Neural cell (in vitro differentiated cells): Measurements from ENCODE around the gene KDM4B. TPM values are rescaled to one million over a fixed set of nuclear protein-coding genes. Genes with fewer than 3 reads are reported as not detected.

Experiments used
- H2AFZ ChIP-seq: fragments of 200-600, 300-800 bp; sonication (generic), shearing (Covaris generic); 2 replicates; pipeline ENCODE4 v1.6.0; 2014; ENCODE audit warnings: low read depth, mild to moderate bottlenecking, antibody characterized with exemption, low read length, moderate library complexity
- H3F3A ChIP-seq: fragments of 200-600 bp; shearing (Covaris generic); 2 replicates; pipeline ENCODE4 v1.6.1; 2016; ENCODE audit warnings: mild to moderate bottlenecking, moderate library complexity, mixed read lengths, antibody characterized with exemption, low read length; ENCODE audit not compliant: insufficient read depth, poor library complexity, severe bottlenecking
- H3K27ac ChIP-seq: fragments of 200-600, 300-800 bp; sonication (generic), shearing (Covaris generic); 2 replicates; pipeline ENCODE4 v1.5.1; 2014; ENCODE audit warnings: mild to moderate bottlenecking, low read length, moderate library complexity
- H3K27me3 ChIP-seq: fragments of 300-800, 200-600 bp; sonication (generic), shearing (Covaris generic); 2 replicates; pipeline ENCODE4 v1.6.0; 2014; ENCODE audit warnings: mild to moderate bottlenecking, low read depth, low read length, moderate library complexity; ENCODE audit not compliant: insufficient read depth
- H3K36me3 ChIP-seq: fragments of 300-800, 200-600 bp; sonication (generic), shearing (Covaris generic); 2 replicates; pipeline ENCODE4 v1.5.1; 2014; ENCODE audit warnings: mild to moderate bottlenecking, antibody characterized with exemption, low read length, moderate library complexity; ENCODE audit not compliant: insufficient read depth
- H3K4me2 ChIP-seq: fragments of 300-800, 200-600 bp; sonication (generic), shearing (Covaris generic); 2 replicates; pipeline ENCODE4 v1.6.0; 2014; ENCODE audit warnings: mild to moderate bottlenecking, low read length
- H3K4me3 ChIP-seq: fragments of 300-800, 200-600 bp; sonication (generic), shearing (Covaris generic); 2 replicates; pipeline ENCODE4 v1.5.1; 2014; ENCODE audit warnings: mild to moderate bottlenecking, low read length, moderate library complexity
- H3K79me2 ChIP-seq: fragments of 200-600 bp; shearing (Covaris generic); replicated peaks from 2 replicates; pipeline ENCODE4 v1.6.0; 2014; ENCODE audit warnings: mild to moderate bottlenecking, low read length, moderate library complexity; ENCODE audit not compliant: insufficient read depth
- H3K9ac ChIP-seq: fragments of 300-800, 200-600 bp; sonication (generic), shearing (Covaris generic); 2 replicates; pipeline ENCODE4 v1.6.1; 2016; ENCODE audit warnings: mild to moderate bottlenecking, low read length, mixed read lengths
- H3K9me2 ChIP-seq: fragments of 200-600 bp; shearing (Covaris generic); 2 replicates; pipeline ENCODE4 v1.6.1; 2016; ENCODE audit warnings: mild to moderate bottlenecking, low read length, mixed read lengths; ENCODE audit not compliant: insufficient read depth
- H3K9me3 ChIP-seq: fragments of 200-600, 300-800 bp; sonication (generic), shearing (Covaris generic); 2 replicates; pipeline ENCODE4 v1.6.1; 2016; ENCODE audit warnings: mild to moderate bottlenecking, mixed run types, low read length, moderate library complexity, mixed read lengths
- H4K20me1 ChIP-seq: fragments of 200-600 bp; shearing (Covaris generic); 2 replicates; pipeline ENCODE4 v1.6.1; 2016; ENCODE audit warnings: mild to moderate bottlenecking, mixed run types; ENCODE audit not compliant: insufficient read depth
- CTCF ChIP-seq: fragments of 450-650 bp; IDR thresholded peaks from 2 replicates; pipeline ENCODE4 v1.5.1; 2014; ENCODE audit warnings: antibody characterized with exemption, mild to moderate bottlenecking, moderate library complexity; ENCODE audit not compliant: poor library complexity, severe bottlenecking
- EP300 ChIP-seq: fragments of 450-650 bp; conservative IDR thresholded peaks from 2 replicates; pipeline ENCODE4 v1.6.1; 2014; ENCODE audit warnings: antibody characterized with exemption, mild to moderate bottlenecking, moderate library complexity; ENCODE audit not compliant: poor library complexity, severe bottlenecking
- EZH2 ChIP-seq: fragments of 200-600, 300-800 bp; shearing (Covaris generic), sonication (generic); IDR thresholded peaks from 2 replicates; pipeline ENCODE4 v1.6.1; 2014; ENCODE audit warnings: antibody characterized with exemption, low read length, borderline replicate concordance, mild to moderate bottlenecking; ENCODE audit not compliant: insufficient read depth, poor library complexity, severe bottlenecking
- MXI1 ChIP-seq: fragments of 450-650 bp; conservative IDR thresholded peaks from 2 replicates; pipeline ENCODE4 v1.6.1; 2014; ENCODE audit warnings: antibody characterized with exemption, mild to moderate bottlenecking; ENCODE audit not compliant: poor library complexity, severe bottlenecking
- POLR2AphosphoS5 ChIP-seq: IDR thresholded peaks from 2 replicates; pipeline ENCODE4 v1.6.1; 2012
- RAD21 ChIP-seq: fragments of 450-650 bp; conservative IDR thresholded peaks from 2 replicates; pipeline ENCODE4 v1.6.1; 2014; ENCODE audit warnings: antibody characterized with exemption, mild to moderate bottlenecking, moderate library complexity
- REST ChIP-seq: IDR thresholded peaks from 2 replicates; pipeline ENCODE4 v1.6.1; 2012; ENCODE audit warnings: borderline replicate concordance
- SMC3 ChIP-seq: fragments of 450-650 bp; conservative IDR thresholded peaks from 2 replicates; pipeline ENCODE4 v1.6.1; 2014; ENCODE audit warnings: antibody characterized with exemption, mild to moderate bottlenecking, moderate library complexity; ENCODE audit not compliant: poor library complexity
- TAF1 ChIP-seq: IDR thresholded peaks from 2 replicates; pipeline ENCODE4 v1.6.1; 2012; ENCODE audit warnings: low read depth
- polyA plus RNA-seq: library from polyadenylated mRNA; depleted of rRNA; stranded (reverse); fragments of >200 nt; gene quantifications from 2 replicates; pipeline ENCODE4 v1.2.3, GENCODE V29; 2014

The KDM4B gene
- polyA plus RNA-seq, 1 donor from 2014 or later = 19.1 TPM

GRCh38 chr19:5040544-5041167 lies 71.7 kb downstream of the KDM4B start:
- no peak overlapping the region for H3K27ac ChIP-seq
- H3K9me2 ChIP-seq = no peaks in the 10 kb centered on the region
- no peaks in the 10 kb centered on the region for H3K36me3 ChIP-seq
- H4K20me1 ChIP-seq = no peaks in the 10 kb centered on the region
- H3K9me3 ChIP-seq = no peaks in the 10 kb centered on the region
- no peaks in the 10 kb centered on the region for H3F3A ChIP-seq
- H3K9ac ChIP-seq = no peak overlapping the region
- H3K27me3 ChIP-seq = no peaks in the 10 kb centered on the region
- no peak overlapping the region for H3K4me3 ChIP-seq
- no peaks in the 10 kb centered on the region for H3K79me2 ChIP-seq
- no peak overlapping the region for H2AFZ ChIP-seq
- no peak overlapping the region for H3K4me2 ChIP-seq
- TF ChIP-seq MXI1 (no peak), EP300 (no peak), TAF1 (no peak), EZH2 (no peak), CTCF (no peak), SMC3 (no peak), REST (no peak), POLR2AphosphoS5 (no peak), RAD21 (no peak)

GRCh38 chr19:5041168-5041912 lies 72.4 kb downstream of the KDM4B start:
- TF ChIP-seq POLR2AphosphoS5 = no peak
- no peak for TF ChIP-seq CTCF
- no peak for TF ChIP-seq EZH2
- H3K4me2 ChIP-seq = no peak overlapping the region
- no peak overlapping the region for H2AFZ ChIP-seq
- H3K27me3 ChIP-seq = no peaks in the 10 kb centered on the region
- no peak overlapping the region for H3K9ac ChIP-seq
- no peaks in the 10 kb centered on the region for H3K36me3 ChIP-seq
- no peak overlapping the region for H3K27ac ChIP-seq
- no peak overlapping the region for H3K4me3 ChIP-seq
- H3K9me3 ChIP-seq = no peaks in the 10 kb centered on the region
- H3K9me2 ChIP-seq = no peaks in the 10 kb centered on the region
- H3K79me2 ChIP-seq = no peaks in the 10 kb centered on the region
- no peaks in the 10 kb centered on the region for H3F3A ChIP-seq
- no peaks in the 10 kb centered on the region for H4K20me1 ChIP-seq
